Subcutaneous abdominal adipose tissue (tissue), 5 donors: Measurements from ENCODE around the gene SERPINC1.
"Not testable (repeated sequence)": the region's sequence is repeated elsewhere in the genome, so short reads cannot be mapped to it uniquely, and the experiment has no call there.

ENCODE experiments used
- H3K27ac ChIP-seq: one replicate; pipeline ENCODE4 v1.7.0; 2013; ENCODE audit warnings: low read depth, mild to moderate bottlenecking, inconsistent platforms, low read length, moderate library complexity
- H3K27me3 ChIP-seq, 5 donors: one replicate each; pipeline ENCODE4 v1.7.0; 2013; ENCODE audit warnings: low read length in 5 of 5, inconsistent platforms in 1 of 5; ENCODE audit not compliant: control insufficient read depth in 5 of 5, insufficient read depth in 4 of 5
- H3K36me3 ChIP-seq, 5 donors: one replicate each; pipeline ENCODE4 v1.7.0; 2013; ENCODE audit warnings: low read length in 5 of 5; ENCODE audit not compliant: control insufficient read depth in 5 of 5, insufficient read depth in 5 of 5
- H3K4me1 ChIP-seq, 5 donors: one replicate each; pipeline ENCODE4 v1.7.0; 2013; ENCODE audit warnings: low read length in 5 of 5, mild to moderate bottlenecking in 3 of 5, moderate library complexity in 1 of 5; ENCODE audit not compliant: control insufficient read depth in 5 of 5, insufficient read depth in 5 of 5
- H3K4me3 ChIP-seq, 5 donors: one replicate each; pipeline ENCODE4 v1.7.0; 2013; ENCODE audit warnings: low read length in 5 of 5, low read depth in 1 of 5
- H3K9ac ChIP-seq, 5 donors: one replicate each; pipeline ENCODE4 v1.7.0; 2013; ENCODE audit warnings: low read length in 5 of 5, mild to moderate bottlenecking in 4 of 5, moderate library complexity in 3 of 5
- H3K9me3 ChIP-seq, 5 donors: one replicate each; pipeline ENCODE4 v1.7.0; 2013; ENCODE audit warnings: low read length in 5 of 5; ENCODE audit not compliant: control insufficient read depth in 5 of 5
- donor health status: healthy.
- donor health status: healthy.
- donor health status: healthy.
- donor health status: healthy.
- donor health status: healthy.

SERPINC1 gene

GRCh38 chr1:173917149-173917548 is at the start of gene SERPINC1:
SERPINC1 (minus strand) TSS chr1:173917327; CDS start chr1:173917259, 68 bp downstream.
- no peak within 1 kb of the TSS for H3K9ac ChIP-seq
- no peaks in the 10 kb centered on the region for H3K27me3 ChIP-seq
- no peaks in the 10 kb centered on the region for H3K9me3 ChIP-seq
- H3K36me3 ChIP-seq, result no peaks in the 10 kb centered on the region
- H3K27ac ChIP-seq, result no peak within 1 kb of the TSS
- H3K4me3 ChIP-seq, result no peak within 1 kb of the TSS
- H3K4me1 ChIP-seq, result no peaks in the 10 kb centered on the region

- not testable (repeated sequence) for H3K27ac ChIP-seq, H3K4me1 ChIP-seq, H3K9ac ChIP-seq, H3K27me3 ChIP-seq, H3K4me3 ChIP-seq, H3K9me3 ChIP-seq
- H3K36me3 ChIP-seq, result peaks cover 38 to 70% (median 52%) of the 10 kb centered on the region in 5 donors
These were observed 48.8 kb upstream of the SERPINC1 start for GRCh38 chr1:173965896-173966295.

GRCh38 chr1:173963477-173963876 is 46.4 kb upstream of the SERPINC1 start:
- Histone ChIP-seq H3K36me3 (peaks cover 40 to 74% (median 58%) of the 10 kb centered on the region in 5 donors), H3K4me3 (no peak overlapping the region), H3K27ac (no peak overlapping the region), H3K4me1 (peaks cover 0 to 6% (median 0%) of the 10 kb centered on the region in 5 donors), H3K27me3 (no peaks in the 10 kb centered on the region), H3K9me3 (no peaks in the 10 kb centered on the region), H3K9ac (no peak overlapping the region)

- Histone ChIP-seq H3K4me3 (no peak overlapping the region), H3K27ac (no peak overlapping the region), H3K9me3 (no peaks in the 10 kb centered on the region), H3K27me3 (no peaks in the 10 kb centered on the region), H3K9ac (no peak overlapping the region), H3K36me3 (peaks cover 32 to 67% (median 46%) of the 10 kb centered on the region in 5 donors), H3K4me1 (peaks cover 0 to 6% (median 0%) of the 10 kb centered on the region in 5 donors)
These were observed 43.5 kb upstream of the SERPINC1 start for GRCh38 chr1:173960625-173961024.

GRCh38 chr1:173954179-173954578 is 37.1 kb upstream of the SERPINC1 start:
- H3K4me1 ChIP-seq, result no peaks in the 10 kb centered on the region
- H3K9me3 ChIP-seq, result no peaks in the 10 kb centered on the region
- H3K36me3 ChIP-seq, result peaks cover 18 to 74% (median 37%) of the 10 kb centered on the region in 5 donors
- no peaks in the 10 kb centered on the region for H3K27me3 ChIP-seq
- no peak overlapping the region for H3K9ac ChIP-seq
- H3K27ac ChIP-seq, result no peak overlapping the region
- no peak overlapping the region for H3K4me3 ChIP-seq

GRCh38 chr1:173948594-173948993 is 31.5 kb upstream of the SERPINC1 start:
- peaks cover 33 to 83% (median 62%) of the 10 kb centered on the region in 5 donors for H3K36me3 ChIP-seq
- H3K9ac ChIP-seq, result no peak overlapping the region
- no peak overlapping the region for H3K27ac ChIP-seq
- peaks cover 0 to 7% (median 0%) of the 10 kb centered on the region in 5 donors for H3K4me1 ChIP-seq
- no peak overlapping the region for H3K4me3 ChIP-seq
- H3K9me3 ChIP-seq, result no peaks in the 10 kb centered on the region
- H3K27me3 ChIP-seq, result no peaks in the 10 kb centered on the region

GRCh38 chr1:173946380-173946921 is 29.3 kb upstream of the SERPINC1 start:
- H3K9me3 ChIP-seq, result no peaks in the 10 kb centered on the region
- H3K27me3 ChIP-seq, result no peaks in the 10 kb centered on the region
- no peak overlapping the region for H3K27ac ChIP-seq
- H3K4me1 ChIP-seq, result peaks cover 0 to 7% (median 0%) of the 10 kb centered on the region in 5 donors
- H3K4me3 ChIP-seq, result no peak overlapping the region
- peaks cover 32 to 85% (median 67%) of the 10 kb centered on the region in 5 donors for H3K36me3 ChIP-seq
- H3K9ac ChIP-seq, result no peak overlapping the region

- H3K9ac ChIP-seq, result no peak overlapping the region
- no peaks in the 10 kb centered on the region for H3K4me1 ChIP-seq
- no peaks in the 10 kb centered on the region for H3K9me3 ChIP-seq
- H3K27me3 ChIP-seq, result no peaks in the 10 kb centered on the region
- H3K27ac ChIP-seq, result no peak overlapping the region
- H3K4me3 ChIP-seq, result no peak overlapping the region
- H3K36me3 ChIP-seq, result peaks cover 39 to 60% (median 50%) of the 10 kb centered on the region in 5 donors
These were observed 19.9 kb upstream of the SERPINC1 start for GRCh38 chr1:173937062-173937461.

- Histone ChIP-seq H3K4me3 (no peak overlapping the region), H3K27ac (no peak overlapping the region), H3K9ac (no peak overlapping the region), H3K36me3 (peaks cover 24 to 42% (median 37%) of the 10 kb centered on the region in 5 donors), H3K4me1 (no peaks in the 10 kb centered on the region), H3K27me3 (no peaks in the 10 kb centered on the region), H3K9me3 (no peaks in the 10 kb centered on the region)
These were observed 17.3 kb upstream of the SERPINC1 start for GRCh38 chr1:173934440-173934839.

- H3K4me1 ChIP-seq, H3K9me3 ChIP-seq, H3K9ac ChIP-seq, H3K27ac ChIP-seq, H3K4me3 ChIP-seq, H3K27me3 ChIP-seq: not testable (repeated sequence)
- peaks cover 6 to 18% (median 17%) of the 10 kb centered on the region in 5 donors for H3K36me3 ChIP-seq
These were observed 13.4 kb upstream of the SERPINC1 start for GRCh38 chr1:173930541-173930940.
